Activated effector memory CD4-positive, alpha-beta T cell treated with Interleukin-2 at 50 U/mL for 16 hours (primary cell): ENCODE measurements around the gene STK32B.

ENCODE experiments used
- DNase-seq: peaks from one replicate; pipeline ENCODE4 v3.0.0-alpha.2; 2020

STK32B gene

DNA sequence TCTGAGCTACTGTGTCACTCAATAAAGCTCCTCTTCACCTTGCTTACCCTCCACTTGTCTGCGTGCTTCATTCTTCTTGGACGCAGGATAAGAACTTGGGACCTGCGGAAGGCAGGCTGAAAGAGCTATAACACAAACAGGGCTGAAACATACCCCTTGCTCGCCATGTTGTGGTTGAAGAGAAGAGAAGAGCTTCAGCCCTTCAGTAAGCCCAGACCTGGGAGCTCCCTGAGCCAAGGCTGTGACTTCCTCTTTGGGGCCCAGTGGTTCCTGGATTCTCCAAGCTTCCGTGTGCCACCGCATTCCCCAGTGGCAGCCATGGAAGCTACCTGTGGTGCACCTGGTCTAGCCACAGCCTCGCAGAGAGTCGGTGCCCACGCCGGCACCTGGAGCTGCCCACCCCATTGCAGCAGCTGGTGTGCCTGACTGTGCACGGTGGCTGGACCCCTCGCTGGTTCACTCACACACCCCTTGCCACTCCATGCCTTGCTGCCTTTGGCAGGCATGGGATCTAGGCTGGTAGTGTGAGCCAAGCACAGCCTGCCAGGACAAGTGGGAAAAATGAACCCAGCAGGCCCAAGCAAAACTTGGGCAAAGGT lies 496.5 kb downstream of the STK32B start:
- DNase-seq: no peak
